Endothelial cell of umbilical vein (primary cell): ENCODE data around the gene CAMKK2. TPM values are rescaled to one million over a fixed set of nuclear protein-coding genes. Genes with fewer than 3 reads are reported as not detected.

ENCODE experiments used
- BruUV-seq: library from RNA; stranded (reverse); fragments of 400-500 nt; replicated peaks from 2 replicates; lab custom pipeline; 2021; lab: Mats Ljungman, UMichigan
- CTCF ChIA-PET: fragments of 300-600, 350-600 bp; sonication (Branson Sonifier 250); formaldehyde crosslinking; loops from one replicate; lab custom pipeline; 2021; ENCODE audit warnings: antibody characterized with exemption, inconsistent platforms; lab: Charles Lee
- POLR2A ChIA-PET: fragments of 300-600, 350-600 bp; sonication (Branson Sonifier 250); formaldehyde crosslinking; loops from one replicate; lab custom pipeline; 2021; ENCODE audit warnings: antibody characterized with exemption, inconsistent platforms; lab: Charles Lee
- DNase-seq: peaks from one replicate; pipeline ENCODE4 v3.0.0-alpha.2; 2011; ENCODE audit warnings: low read depth, low spot score
- FAIRE-seq: peaks from 2 replicates; lab custom pipeline; 2011; peaks lifted over from hg19 to GRCh38; lab: Jason Lieb, UNC
- H2AFZ ChIP-seq: 2 replicates; pipeline ENCODE4 v1.6.0; 2012; ENCODE audit warnings: low read depth, low read length, control low read depth, inconsistent platforms
- H3K27ac ChIP-seq: 2 replicates; pipeline ENCODE4 v1.5.1; 2011; ENCODE audit warnings: low read depth, mild to moderate bottlenecking, control low read depth, low read length, moderate library complexity; ENCODE audit not compliant: insufficient read depth
- H3K27me3 ChIP-seq, 2 experiments: 2 replicates each; pipeline versions ENCODE4 v1.6.0 to v1.6.1; 2011; ENCODE audit warnings: low read length in 2 of 2, mixed read lengths in 1 of 2; ENCODE audit not compliant: control insufficient read depth in 2 of 2, insufficient read depth in 2 of 2
- H3K36me3 ChIP-seq, 2 experiments: 2 replicates in 1 of 2; 3 replicates in 1 of 2; pipeline ENCODE4 v1.5.1; 2011; ENCODE audit warnings: low read length in 2 of 2, mild to moderate bottlenecking in 1 of 2, moderate library complexity in 1 of 2; ENCODE audit not compliant: control insufficient read depth in 2 of 2, insufficient read depth in 2 of 2; ENCODE audit errors: extremely low read depth in 1 of 2
- H3K4me1 ChIP-seq: 3 replicates; pipeline ENCODE4 v1.5.1; 2011; ENCODE audit warnings: mild to moderate bottlenecking, low read length; ENCODE audit not compliant: control insufficient read depth, insufficient read depth; ENCODE audit errors: extremely low read depth
- H3K4me2 ChIP-seq: 2 replicates; pipeline ENCODE4 v1.6.1; 2011; ENCODE audit warnings: low read length, control low read depth, mixed read lengths; ENCODE audit not compliant: insufficient read depth
- H3K4me3 ChIP-seq, 3 experiments: fragments of 200-600 bp in 1 of 3; sonication (generic), shearing (Covaris generic) in 1 of 3; replicated peaks in 1 of 3; 2 replicates each; pipeline ENCODE4 v1.5.1; 2011 to 2016; ENCODE audit warnings: control low read depth in 3 of 3, low read length in 3 of 3, mild to moderate bottlenecking in 2 of 3, inconsistent platforms in 1 of 3, low read depth in 1 of 3, moderate library complexity in 1 of 3; ENCODE audit not compliant: insufficient read depth in 1 of 3
- H3K79me2 ChIP-seq: 2 replicates; pipeline ENCODE4 v1.6.0; 2012; ENCODE audit warnings: low read length, inconsistent platforms; ENCODE audit not compliant: control insufficient read depth, insufficient read depth
- H3K9ac ChIP-seq: replicated peaks from 2 replicates; pipeline ENCODE3; 2011; ENCODE audit warnings: low read length, control low read depth; ENCODE audit not compliant: insufficient read depth; ENCODE audit errors: extremely low read depth
- H3K9me1 ChIP-seq: replicated peaks from 3 replicates; pipeline ENCODE4 v1.6.0; 2011; ENCODE audit warnings: mild to moderate bottlenecking, low read length; ENCODE audit not compliant: control insufficient read depth, insufficient read depth; ENCODE audit errors: extremely low read depth
- H3K9me3 ChIP-seq: replicated peaks from 2 replicates; pipeline ENCODE4 v1.5.1; 2012; ENCODE audit warnings: low read length, inconsistent platforms; ENCODE audit not compliant: control insufficient read depth, insufficient read depth
- H4K20me1 ChIP-seq: replicated peaks from 2 replicates; pipeline ENCODE3; 2011; ENCODE audit warnings: mild to moderate bottlenecking, low read length; ENCODE audit not compliant: control insufficient read depth, insufficient read depth; ENCODE audit errors: extremely low read depth
- EZH2 ChIP-seq: IDR thresholded peaks from 2 replicates; pipeline ENCODE4 v1.6.1; 2012; ENCODE audit warnings: borderline replicate concordance, low read depth, mild to moderate bottlenecking, moderate library complexity, low read length, inconsistent platforms; ENCODE audit not compliant: severe bottlenecking
- FOS ChIP-seq: IDR thresholded peaks from 2 replicates; pipeline ENCODE4 v1.6.1; 2011; ENCODE audit warnings: mild to moderate bottlenecking, low read length, moderate library complexity, borderline replicate concordance; ENCODE audit not compliant: insufficient read depth
- GATA2 ChIP-seq: IDR thresholded peaks from 2 replicates; pipeline ENCODE4 v1.7.0; 2011; ENCODE audit warnings: low read depth, mild to moderate bottlenecking, moderate library complexity, mixed read lengths, low read length; ENCODE audit not compliant: insufficient read length, insufficient read depth
- JUN ChIP-seq: IDR thresholded peaks from 2 replicates; pipeline ENCODE4 v1.6.1; 2011; ENCODE audit warnings: borderline replicate concordance, low read depth; ENCODE audit not compliant: insufficient read length, insufficient read depth
- MYC ChIP-seq: IDR thresholded peaks from one replicate; pipeline ENCODE4 v1.6.1; 2011; ENCODE audit warnings: mild to moderate bottlenecking, low read depth, low read length
- POLR2A ChIP-seq: IDR thresholded peaks from 2 replicates; pipeline ENCODE4 v1.6.1; 2012; ENCODE audit warnings: low read depth, mild to moderate bottlenecking, control low read depth, low read length
- POLR2AphosphoS5 ChIP-seq: IDR thresholded peaks from 2 replicates; pipeline ENCODE4 v1.6.1; 2012; ENCODE audit warnings: low read depth, mild to moderate bottlenecking, control low read depth, low read length, moderate library complexity; ENCODE audit not compliant: insufficient read depth
- dilution Hi-C: fragments of 300-500 bp; cut with MboI; formaldehyde crosslinking; loops from one replicate; pipeline ENCODE4 v1.15.0; 2019; ENCODE audit warnings: low sequenced_read_pairs; ENCODE audit not compliant: extremely low pct_ligation_motif_present
- intact Hi-C: fragments of 100-400 bp; cut with micrococcal nuclease; formaldehyde crosslinking; loops from one replicate; pipeline ENCODE4 v1.10.0; 2022
- polyA plus RNA-seq, 4 experiments: library from polyadenylated mRNA; depleted of rRNA in 3 of 4; stranded (reverse) in 3 of 4; unstranded in 1 of 4; fragments of >200 nt; gene quantifications; 2 replicates each; pipeline versions ENCODE4 v1.2.1 to v1.2.3, GENCODE V29; 2011 to 2012; ENCODE audit warnings: missing spikeins in 1 of 4
- total RNA-seq: library from RNA; stranded (reverse); gene quantifications from 2 replicates; pipeline ENCODE4 v1.2.3, GENCODE V29; 2021
- TF ChIP-seq, protein P1 (sequence below): IDR thresholded peaks from 2 replicates; pipeline ENCODE4 v1.6.1; 2011; ENCODE audit not compliant: insufficient read depth, insufficient read length
- TF ChIP-seq, protein P2 (sequence below), 2 donors: IDR thresholded peaks; 1 replicate in 1 of 2; 2 replicates in 1 of 2; pipeline ENCODE4 v1.5.1; 2011; ENCODE audit warnings: low read length in 2 of 2, mild to moderate bottlenecking in 2 of 2, moderate library complexity in 2 of 2, control low read depth in 1 of 2, inconsistent platforms in 1 of 2, low read depth in 1 of 2; ENCODE audit not compliant: insufficient read depth in 1 of 2; ENCODE audit errors: extremely low read depth in 1 of 2

The CAMKK2 gene
- total and polyA plus RNA-seq, 2 donors (not counting 3 experiments of a cell fraction or from before 2014, with no cell fraction given) = 32.5 to 45.0 TPM

DNA sequence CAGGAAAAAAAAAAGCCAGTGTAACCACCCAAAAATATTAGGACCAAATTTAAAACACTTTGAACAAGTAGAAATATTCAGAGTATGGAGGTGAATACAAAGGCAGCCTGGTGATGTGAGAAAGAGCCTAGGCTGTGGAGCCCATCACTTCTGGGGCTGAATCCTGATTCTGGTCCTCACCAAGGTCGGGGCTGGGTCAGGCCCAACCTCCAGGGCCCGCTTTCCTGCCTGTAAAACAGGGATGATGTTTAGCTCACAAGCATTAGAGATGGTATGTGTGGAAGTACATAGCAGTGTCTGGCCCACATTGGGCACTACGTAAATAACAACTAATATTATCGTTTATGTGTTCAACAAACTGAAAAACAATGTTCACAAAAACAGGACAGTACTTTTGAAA is 7.8 kb upstream of the CAMKK2 start:
- DNase-seq = no peak
- Histone ChIP-seq H3K9me3 (no peaks in the 10 kb centered on the region), H3K4me3 (no peak overlapping the region), H3K9ac (no peak overlapping the region), H3K27me3 (no peaks in the 10 kb centered on the region), H3K4me2 (no peak overlapping the region), H3K79me2 (no peaks in the 10 kb centered on the region), H2AFZ (no peak overlapping the region), H4K20me1 (no peaks in the 10 kb centered on the region), H3K4me1 (no peaks in the 10 kb centered on the region), H3K36me3 (peaks cover 0 to 3% of the 10 kb centered on the region in 2 experiments), H3K27ac (no peak overlapping the region), H3K9me1 (no peaks in the 10 kb centered on the region)
- POLR2A ChIA-PET = no interaction called here
- intact Hi-C loops = no loop called here
- dilution Hi-C loops = no loop called here
- CTCF ChIA-PET = interaction anchor here (1.0 kb wide), 1 partner anchor 8 kb away, joined by 3 read pairs; the partner anchor contains the start of gene CAMKK2
- FAIRE-seq = no peak
- TF ChIP-seq GATA2 (no peak), POLR2AphosphoS5 (no peak), MYC (no peak), POLR2A (no peak), JUN (no peak), EZH2 (no peak), FOS (no peak)
- TF ChIP-seq, protein P1, sequence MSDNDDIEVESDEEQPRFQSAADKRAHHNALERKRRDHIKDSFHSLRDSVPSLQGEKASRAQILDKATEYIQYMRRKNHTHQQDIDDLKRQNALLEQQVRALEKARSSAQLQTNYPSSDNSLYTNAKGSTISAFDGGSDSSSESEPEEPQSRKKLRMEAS = no peak
- TF ChIP-seq, protein P2, sequence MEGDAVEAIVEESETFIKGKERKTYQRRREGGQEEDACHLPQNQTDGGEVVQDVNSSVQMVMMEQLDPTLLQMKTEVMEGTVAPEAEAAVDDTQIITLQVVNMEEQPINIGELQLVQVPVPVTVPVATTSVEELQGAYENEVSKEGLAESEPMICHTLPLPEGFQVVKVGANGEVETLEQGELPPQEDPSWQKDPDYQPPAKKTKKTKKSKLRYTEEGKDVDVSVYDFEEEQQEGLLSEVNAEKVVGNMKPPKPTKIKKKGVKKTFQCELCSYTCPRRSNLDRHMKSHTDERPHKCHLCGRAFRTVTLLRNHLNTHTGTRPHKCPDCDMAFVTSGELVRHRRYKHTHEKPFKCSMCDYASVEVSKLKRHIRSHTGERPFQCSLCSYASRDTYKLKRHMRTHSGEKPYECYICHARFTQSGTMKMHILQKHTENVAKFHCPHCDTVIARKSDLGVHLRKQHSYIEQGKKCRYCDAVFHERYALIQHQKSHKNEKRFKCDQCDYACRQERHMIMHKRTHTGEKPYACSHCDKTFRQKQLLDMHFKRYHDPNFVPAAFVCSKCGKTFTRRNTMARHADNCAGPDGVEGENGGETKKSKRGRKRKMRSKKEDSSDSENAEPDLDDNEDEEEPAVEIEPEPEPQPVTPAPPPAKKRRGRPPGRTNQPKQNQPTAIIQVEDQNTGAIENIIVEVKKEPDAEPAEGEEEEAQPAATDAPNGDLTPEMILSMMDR (IDR thresholded peaks at IDR 0.05; ENCODE audit: extremely low read depth in 1 of 2, insufficient read depth in 1 of 2, low read depth in 1 of 2, low read length in 2 of 2) = no peak
- BruUV-seq = no TSS peak
